DOHH2 (cell line): ENCODE data around the gene MRTFA.

Experiments
- H3F3A ChIP-seq: fragments of 200-600 bp; sonication (generic), shearing (Covaris generic); 2 replicates; pipeline ENCODE4 v1.6.0; 2016; ENCODE audit warnings: antibody characterized with exemption, mild to moderate bottlenecking; ENCODE audit not compliant: control insufficient read depth, insufficient read depth
- H3K27ac ChIP-seq: fragments of 200-600 bp; sonication (generic); 2 replicates; pipeline ENCODE4 v1.5.1; 2014; ENCODE audit warnings: low read depth, mild to moderate bottlenecking, low read length, moderate library complexity
- H3K27me3 ChIP-seq: fragments of 200-600 bp; sonication (generic); 2 replicates; pipeline ENCODE4 v1.6.1; 2014; ENCODE audit warnings: mild to moderate bottlenecking, low read length, mixed read lengths; ENCODE audit not compliant: control insufficient read depth
- H3K36me3 ChIP-seq: fragments of 200-600 bp; sonication (generic); 2 replicates; pipeline ENCODE4 v1.6.1; 2014; ENCODE audit warnings: mild to moderate bottlenecking, low read length, moderate library complexity, mixed read lengths; ENCODE audit not compliant: control insufficient read depth
- H3K4me1 ChIP-seq: fragments of 200-600 bp; sonication (generic); 2 replicates; pipeline ENCODE4 v1.6.1; 2014; ENCODE audit warnings: mild to moderate bottlenecking, low read length, mixed read lengths; ENCODE audit not compliant: control insufficient read depth
- H3K4me2 ChIP-seq: fragments of 200-600 bp; sonication (generic); 2 replicates; pipeline ENCODE4 v1.6.0; 2014; ENCODE audit warnings: mild to moderate bottlenecking, low read length, moderate library complexity
- H3K4me3 ChIP-seq: fragments of 200-600 bp; sonication (generic); 2 replicates; pipeline ENCODE4 v1.5.1; 2014; ENCODE audit warnings: mild to moderate bottlenecking, low read length, mixed read lengths
- H3K79me2 ChIP-seq: fragments of 200-600 bp; sonication (generic); 2 replicates; pipeline ENCODE4 v1.6.1; 2014; ENCODE audit warnings: mild to moderate bottlenecking, low read length, mixed read lengths; ENCODE audit not compliant: control insufficient read depth
- H3K9me2 ChIP-seq: fragments of 200-600 bp; sonication (generic); replicated peaks from 2 replicates; pipeline ENCODE4 v1.6.1; 2014; ENCODE audit warnings: mild to moderate bottlenecking, low read length, mixed read lengths; ENCODE audit not compliant: control insufficient read depth
- H3K9me3 ChIP-seq: fragments of 200-600 bp; sonication (generic); 2 replicates; pipeline ENCODE4 v1.6.1; 2014; ENCODE audit warnings: antibody characterized with exemption, low read length, mixed read lengths; ENCODE audit not compliant: control insufficient read depth, insufficient read depth
- H4K20me1 ChIP-seq: fragments of 200-600 bp; sonication (generic); 2 replicates; pipeline ENCODE4 v1.6.0; 2014; ENCODE audit warnings: low read depth, mild to moderate bottlenecking, antibody characterized with exemption, low read length, moderate library complexity; ENCODE audit not compliant: control insufficient read depth, insufficient read depth
- CTCF ChIP-seq: fragments of 200-600 bp; sonication (generic); IDR thresholded peaks from one replicate; pipeline ENCODE4 v1.5.1; 2014; ENCODE audit warnings: antibody characterized with exemption, mild to moderate bottlenecking, low read depth, low read length; ENCODE audit not compliant: poor library complexity, severe bottlenecking
- EZH2phosphoT487 ChIP-seq: fragments of 200-600 bp; sonication (generic); IDR thresholded peaks from 2 replicates; pipeline ENCODE4 v1.6.1; 2017; ENCODE audit warnings: borderline replicate concordance, mild to moderate bottlenecking, antibody characterized with exemption, low read length, moderate library complexity, mixed read lengths

MRTFA gene

GRCh38 chr22:40583053-40583741 is 53.3 kb downstream of the MRTFA start:
- H3K79me2 ChIP-seq: peaks cover 14% of the 10 kb centered on the region

DNA sequence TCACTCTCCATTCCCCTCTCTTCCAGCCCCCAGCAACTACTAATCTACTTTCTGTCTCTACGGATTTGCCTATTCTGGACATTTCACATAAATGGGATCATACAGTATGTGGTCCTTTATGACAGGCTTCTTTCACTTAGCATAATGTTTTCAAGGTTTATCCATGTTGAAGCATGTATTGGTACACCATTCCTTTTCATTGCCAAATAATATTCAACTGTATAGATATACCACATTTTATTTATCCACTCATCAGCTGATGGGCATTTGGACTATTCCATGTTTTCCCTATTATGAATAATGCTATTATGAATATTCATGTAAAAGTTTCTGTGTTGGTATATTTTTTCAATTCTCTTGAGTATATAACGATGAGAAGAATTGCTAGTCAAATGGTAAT is 54.5 kb downstream of the MRTFA start:
- H3K4me2 ChIP-seq: no peak overlapping the region
- no peaks in the 10 kb centered on the region for H3K27me3 ChIP-seq
- H3K9me2 ChIP-seq: no peaks in the 10 kb centered on the region
- no peaks in the 10 kb centered on the region for H3K9me3 ChIP-seq
- no peaks in the 10 kb centered on the region for H4K20me1 ChIP-seq
- peaks cover 4% of the 10 kb centered on the region; the same call in 1 of the 2 replicates for H3K36me3 ChIP-seq
- TF ChIP-seq CTCF (no peak), EZH2phosphoT487 (no peak)
- no peak overlapping the region for H3K27ac ChIP-seq
- H3K4me3 ChIP-seq: no peak overlapping the region
- no peaks in the 10 kb centered on the region for H3F3A ChIP-seq
- H3K79me2 ChIP-seq: peaks cover 14% of the 10 kb centered on the region
- peaks cover 5% of the 10 kb centered on the region; the same call in 1 of the 2 replicates for H3K4me1 ChIP-seq

More at GRCh38 chr22:40583053-40583741, 53.3 kb downstream of the MRTFA start:
- H3K9me2 ChIP-seq: no peaks in the 10 kb centered on the region
- no peaks in the 10 kb centered on the region for H4K20me1 ChIP-seq
- H3K9me3 ChIP-seq: no peaks in the 10 kb centered on the region
- peaks cover 5% of the 10 kb centered on the region; the same call in 1 of the 2 replicates for H3K4me1 ChIP-seq
- H3K27ac ChIP-seq: no peak overlapping the region
- no peak overlapping the region for H3K4me2 ChIP-seq
- no peaks in the 10 kb centered on the region for H3K27me3 ChIP-seq
- peaks cover 4% of the 10 kb centered on the region; the same call in 1 of the 2 replicates for H3K36me3 ChIP-seq
- no peak overlapping the region for H3K4me3 ChIP-seq
- no peak for TF ChIP-seq CTCF
- TF ChIP-seq EZH2phosphoT487: no peak
- H3F3A ChIP-seq: no peaks in the 10 kb centered on the region

DNA sequence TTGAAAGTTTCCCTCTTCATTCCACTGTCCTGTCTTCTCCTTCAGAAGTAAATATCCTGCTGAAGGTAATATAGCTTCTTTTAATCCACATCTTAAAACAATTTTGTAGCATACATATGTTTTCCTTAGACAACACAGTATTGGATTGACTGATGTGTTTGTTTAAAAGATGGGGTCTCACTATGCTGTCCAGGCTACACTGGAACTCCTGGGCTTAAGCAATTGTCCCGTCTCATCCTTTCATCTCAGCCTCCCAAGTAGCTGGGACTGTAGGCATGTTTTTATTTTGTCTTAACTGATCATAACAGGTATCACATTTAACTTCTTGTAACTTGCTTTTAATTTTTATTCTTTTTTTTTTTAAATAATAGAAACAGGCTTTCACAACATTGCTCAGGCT is 55.9 kb downstream of the MRTFA start:
- Histone ChIP-seq H3K36me3 (peaks cover 4% of the 10 kb centered on the region; the same call in 1 of the 2 replicates), H3K79me2 (peaks cover 13% of the 10 kb centered on the region), H3K27ac (no peak overlapping the region), H3K4me1 (peaks cover 3% of the 10 kb centered on the region; the same call in 1 of the 2 replicates), H3K9me2 (no peaks in the 10 kb centered on the region), H3K9me3 (no peaks in the 10 kb centered on the region), H3F3A (no peaks in the 10 kb centered on the region), H3K27me3 (no peaks in the 10 kb centered on the region), H3K4me2 (no peak overlapping the region), H3K4me3 (no peak overlapping the region), H4K20me1 (no peaks in the 10 kb centered on the region)
- no peak for TF ChIP-seq EZH2phosphoT487
- TF ChIP-seq CTCF: no peak
